HEK293T (cell line): ENCODE data around the gene PGAP3.

Source experiments
- CTCF ChIA-PET: fragments of 350-600 bp; formaldehyde crosslinking; extraction: SDS; loops from one replicate; lab custom pipeline; 2021; ENCODE audit warnings: antibody characterized with exemption, inconsistent platforms; lab: Yijun Ruan, JAX
- POLR2A ChIA-PET: fragments of 350-600 bp; formaldehyde crosslinking; extraction: SDS; loops from one replicate; lab custom pipeline; 2020; ENCODE audit warnings: antibody characterized with exemption, inconsistent platforms; lab: Yijun Ruan, JAX
- DNase-seq: peaks from one replicate; pipeline ENCODE4 v3.0.0; 2012; ENCODE audit warnings: mixed read lengths; ENCODE audit errors: extremely low spot score
- ARNT ChIP-seq: fragments of 450-650 bp; IDR thresholded peaks from 2 replicates; pipeline ENCODE4 v1.6.1; 2017; ENCODE audit warnings: mild to moderate bottlenecking
- BHLHE40 ChIP-seq: fragments of 450-650 bp; IDR thresholded peaks from 2 replicates; pipeline ENCODE4 v1.6.1; 2016; ENCODE audit warnings: mild to moderate bottlenecking, moderate library complexity, borderline replicate concordance
- CTBP1 ChIP-seq: fragments of 450-650 bp; IDR thresholded peaks from 2 replicates; pipeline ENCODE4 v1.6.1; 2016; ENCODE audit warnings: borderline replicate concordance
- ELF4 ChIP-seq: fragments of 450-650 bp; IDR thresholded peaks from 2 replicates; pipeline ENCODE4 v1.6.1; 2017; ENCODE audit warnings: antibody characterized with exemption
- FOXA1 ChIP-seq: fragments of 450-650 bp; IDR thresholded peaks from 2 replicates; pipeline ENCODE4 v1.6.1; 2016; ENCODE audit warnings: mild to moderate bottlenecking
- FOXK2 ChIP-seq: fragments of 450-650 bp; IDR thresholded peaks from 2 replicates; pipeline ENCODE4 v1.6.1; 2016; ENCODE audit warnings: mild to moderate bottlenecking
- FOXM1 ChIP-seq: fragments of 450-650 bp; IDR thresholded peaks from 2 replicates; pipeline ENCODE4 v1.6.1; 2017; ENCODE audit warnings: mild to moderate bottlenecking, borderline replicate concordance
- HDGF ChIP-seq: fragments of 450-650 bp; IDR thresholded peaks from 2 replicates; pipeline ENCODE4 v1.6.1; 2017; ENCODE audit warnings: antibody characterized with exemption, borderline replicate concordance
- L3MBTL2 ChIP-seq: fragments of 450-650 bp; conservative IDR thresholded peaks from 2 replicates; pipeline ENCODE4 v1.6.1; 2016; ENCODE audit warnings: mild to moderate bottlenecking
- LEF1 ChIP-seq: fragments of 450-650 bp; IDR thresholded peaks from 2 replicates; pipeline ENCODE4 v1.6.1; 2017; ENCODE audit warnings: mild to moderate bottlenecking, borderline replicate concordance
- NFRKB ChIP-seq: fragments of 450-650 bp; IDR thresholded peaks from 2 replicates; pipeline ENCODE4 v1.6.1; 2016; ENCODE audit warnings: mild to moderate bottlenecking, moderate library complexity
- SP1 ChIP-seq: fragments of 450-650 bp; IDR thresholded peaks from 2 replicates; pipeline ENCODE4 v1.6.1; 2017
- SUZ12 ChIP-seq: fragments of 450-650 bp; IDR thresholded peaks from 2 replicates; pipeline ENCODE4 v1.6.1; 2016; ENCODE audit warnings: mild to moderate bottlenecking
- TARDBP ChIP-seq: fragments of 450-650 bp; IDR thresholded peaks from 2 replicates; pipeline ENCODE4 v1.6.1; 2016
- ZNF384 ChIP-seq: fragments of 450-650 bp; IDR thresholded peaks from 2 replicates; pipeline ENCODE4 v1.6.1; 2016
- TF ChIP-seq, protein P1 (sequence below): fragments of 450-650 bp; IDR thresholded peaks from 2 replicates; pipeline ENCODE4 v1.6.1; 2016

Gene PGAP3

GRCh38 chr17:39671651-39672521, 16.0 kb downstream of the PGAP3 start:
- DNase-seq: no peak
- ChIA-PET CTCF (interaction anchor here (0.5 to 6.1 kb wide), 10 partner anchors 13 to 186 kb away, joined by 3 to 77 read pairs (median 4); partner anchors contain the start of gene ERBB2), POLR2A (interaction anchor here (1.1 to 2.4 kb wide), 2 partner anchors 15 to 28 kb away, joined by 4 to 15 read pairs; partner anchors contain the start of genes ERBB2 and PGAP3)
- TF ChIP-seq, protein P1, sequence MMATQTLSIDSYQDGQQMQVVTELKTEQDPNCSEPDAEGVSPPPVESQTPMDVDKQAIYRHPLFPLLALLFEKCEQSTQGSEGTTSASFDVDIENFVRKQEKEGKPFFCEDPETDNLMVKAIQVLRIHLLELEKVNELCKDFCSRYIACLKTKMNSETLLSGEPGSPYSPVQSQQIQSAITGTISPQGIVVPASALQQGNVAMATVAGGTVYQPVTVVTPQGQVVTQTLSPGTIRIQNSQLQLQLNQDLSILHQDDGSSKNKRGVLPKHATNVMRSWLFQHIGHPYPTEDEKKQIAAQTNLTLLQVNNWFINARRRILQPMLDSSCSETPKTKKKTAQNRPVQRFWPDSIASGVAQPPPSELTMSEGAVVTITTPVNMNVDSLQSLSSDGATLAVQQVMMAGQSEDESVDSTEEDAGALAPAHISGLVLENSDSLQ: no peak
- TF ChIP-seq BHLHE40 (no peak), FOXA1 (no peak), FOXM1 (no peak), LEF1 (no peak), NFRKB (no peak), SUZ12 (no peak), ARNT (no peak), HDGF (no peak), CTBP1 (no peak), ZNF384 (no peak), TARDBP (no peak)

GRCh38 chr17:39670746-39671145, 17.1 kb downstream of the PGAP3 start:
- ChIA-PET CTCF (interaction anchor here (0.6 to 6.1 kb wide), 4 partner anchors 14 to 637 kb away, joined by 3 to 77 read pairs (median 16); no protein-coding TSS in a partner anchor), POLR2A (interaction anchor here (0.9 to 2.4 kb wide), 2 partner anchors 16 to 33 kb away, joined by 3 to 15 read pairs; partner anchors contain the start of gene PGAP3)
- TF ChIP-seq L3MBTL2 (no peak), ELF4 (no peak), ARNT (no peak), SUZ12 (no peak), ZNF384 (no peak), BHLHE40 (no peak), SP1 (no peak), NFRKB (no peak), TARDBP (no peak), FOXA1 (no peak), FOXK2 (no peak), FOXM1 (no peak), HDGF (no peak), CTBP1 (no peak)
- TF ChIP-seq, protein P1: no peak
- DNase-seq: no peak

DNA sequence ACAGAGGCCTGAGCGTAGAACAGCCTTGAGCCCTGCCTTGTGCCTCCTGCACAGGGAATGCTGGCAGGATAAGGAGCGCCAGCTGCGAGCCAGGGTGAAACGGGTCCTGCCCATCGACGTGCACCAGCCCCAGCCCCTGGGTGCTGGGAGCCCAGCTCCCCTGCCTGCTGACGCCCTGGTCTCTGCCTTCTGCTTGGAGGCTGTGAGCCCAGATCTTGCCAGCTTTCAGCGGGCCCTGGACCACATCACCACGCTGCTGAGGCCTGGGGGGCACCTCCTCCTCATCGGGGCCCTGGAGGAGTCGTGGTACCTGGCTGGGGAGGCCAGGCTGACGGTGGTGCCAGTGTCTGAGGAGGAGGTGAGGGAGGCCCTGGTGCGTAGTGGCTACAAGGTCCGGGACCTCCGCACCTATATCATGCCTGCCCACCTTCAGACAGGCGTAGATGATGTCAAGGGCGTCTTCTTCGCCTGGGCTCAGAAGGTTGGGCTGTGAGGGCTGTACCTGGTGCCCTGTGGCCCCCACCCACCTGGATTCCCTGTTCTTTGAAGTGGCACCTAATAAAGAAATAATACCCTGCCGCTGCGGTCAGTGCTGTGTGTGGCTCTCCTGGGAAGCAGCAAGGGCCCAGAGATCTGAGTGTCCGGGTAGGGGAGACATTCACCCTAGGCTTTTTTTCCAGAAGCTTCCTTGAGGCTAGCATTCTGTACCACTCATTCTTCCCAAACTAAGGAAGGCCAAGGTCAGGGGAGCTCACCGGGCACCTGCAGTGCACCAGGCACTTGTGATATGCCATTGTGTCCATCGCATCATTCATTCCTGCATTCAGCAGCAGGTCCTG, 17.7 kb downstream of the PGAP3 start:
- POLR2A ChIA-PET: interaction anchor here (0.9 to 2.4 kb wide), 3 partner anchors 17 to 32 kb away, joined by 3 to 15 read pairs (median 5); partner anchors contain the start of gene PGAP3
- TF ChIP-seq ARNT (no peak), LEF1 (no peak), TARDBP (no peak), FOXM1 (no peak), BHLHE40 (no peak), NFRKB (no peak), ZNF384 (no peak), ELF4 (no peak), FOXK2 (no peak), CTBP1 (no peak), SP1 (no peak), HDGF (no peak), SUZ12 (no peak), L3MBTL2 (no peak), FOXA1 (no peak)
- TF ChIP-seq, protein P1: no peak
- no peak for DNase-seq
- CTCF ChIA-PET: interaction anchor here (1.5 to 6.1 kb wide), 3 partner anchors 16 to 60 kb away, joined by 5 to 77 read pairs (median 28); partner anchors contain the start of gene MIEN1

DNA sequence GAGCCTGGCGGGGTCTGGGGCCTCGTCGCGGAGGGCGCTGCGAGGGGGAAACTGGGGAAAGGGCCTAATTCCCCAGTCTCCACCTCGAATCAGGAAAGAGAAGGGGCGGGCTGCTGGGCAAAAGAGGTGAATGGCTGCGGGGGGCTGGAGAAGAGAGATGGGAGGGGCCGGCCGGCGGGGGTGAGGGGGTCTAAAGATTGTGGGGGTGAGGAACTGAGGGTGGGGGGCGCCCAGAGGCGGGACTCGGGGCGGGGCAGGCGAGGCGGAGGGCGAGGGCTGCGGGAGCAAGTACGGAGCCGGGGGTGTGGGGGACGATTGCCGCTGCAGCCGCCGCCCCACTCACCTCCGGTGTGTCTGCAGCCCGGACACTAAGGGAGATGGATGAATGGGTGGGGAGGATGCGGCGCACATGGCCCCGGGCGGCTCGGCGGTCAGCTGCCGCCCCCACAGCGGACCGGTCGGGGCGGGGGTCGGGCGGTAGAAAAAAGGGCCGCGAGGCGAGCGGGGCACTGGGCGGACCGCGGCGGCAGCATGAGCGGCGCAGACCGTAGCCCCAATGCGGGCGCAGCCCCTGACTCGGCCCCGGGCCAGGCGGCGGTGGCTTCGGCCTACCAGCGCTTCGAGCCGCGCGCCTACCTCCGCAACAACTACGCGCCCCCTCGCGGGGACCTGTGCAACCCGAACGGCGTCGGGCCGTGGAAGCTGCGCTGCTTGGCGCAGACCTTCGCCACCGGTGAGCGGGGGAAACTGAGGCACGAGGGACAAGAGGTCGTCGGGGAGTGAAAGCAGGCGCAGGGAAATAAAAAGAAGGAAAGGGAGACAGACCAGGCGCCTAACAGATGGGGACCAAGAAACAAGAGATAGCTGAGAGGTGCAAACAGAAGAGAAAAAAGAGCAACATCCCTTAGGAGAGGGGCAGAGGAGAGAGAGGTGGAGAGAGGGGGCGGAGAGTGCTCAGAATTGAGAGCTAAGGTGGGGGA, 19.6 kb downstream of the PGAP3 start, which contains the start of gene PNMT:
PNMT (plus strand) TSS at position 509 of the 980 bp plus-strand sequence; CDS start at position 532, 23 bp downstream.
- POLR2A ChIA-PET: interaction anchor here (0.8 to 1.4 kb wide), 7 partner anchors 9 to 62 kb away, joined by 3 to 6 read pairs (median 4); partner anchors contain the start of genes ERBB2, MIEN1 and PGAP3
- TF ChIP-seq BHLHE40 (no peak), L3MBTL2 (peak; percentile 63; the same call in 1 of the 2 replicates)
- DNase-seq: peak; percentile 68
- CTCF ChIA-PET: interaction anchor here (0.6 to 6.1 kb wide), 7 partner anchors 9 to 117 kb away, joined by 3 to 77 read pairs (median 5); partner anchors contain the start of gene MIEN1
